SK-N-SH treated with all-trans-retinoic acid at 6 μM for 48 hours (cell line): ENCODE results near the gene TPSD1.

ENCODE experiments used
- ATAC-seq: fragments of 200-7000 bp; cut with Tn5 transposase; 3 replicates; pipeline ENCODE4 v1.9.1; 2020; ENCODE audit warnings: mild to moderate bottlenecking, moderate library complexity
- TSHZ2 ChIP-seq: fragments of 250-450 bp; sonication (Bioruptor Pico); IDR thresholded peaks from 2 replicates; pipeline ENCODE4 v1.5.0; 2020; ENCODE audit warnings: mild to moderate bottlenecking, moderate library complexity
- ZNF70 ChIP-seq: fragments of 450-650 bp; formaldehyde crosslinking; IDR thresholded peaks from 2 replicates; pipeline ENCODE4 v1.5.0; 2020; ENCODE audit warnings: mild to moderate bottlenecking, moderate library complexity

Gene TPSD1

GRCh38 chr16:1308036-1308976 is 52.4 kb downstream of the TPSD1 start:
- ATAC-seq: peak; percentile 23; the same call in 2 of the 3 replicates
- TF ChIP-seq TSHZ2 (0 out of 2 replicates have a peak, but pooled peaks have one; percentile 24), ZNF70 (no peak)
